GM12873 (cell line): ENCODE measurements around the gene GALNS.

Experiments
- TF ChIP-seq, protein P1 (sequence below): IDR thresholded peaks from 2 replicates; pipeline ENCODE4 v1.5.1; 2012; ENCODE audit warnings: low read depth, mild to moderate bottlenecking, moderate library complexity, low read length, control low read depth; ENCODE audit not compliant: insufficient read depth; ENCODE audit errors: missing control alignments

The GALNS gene

GRCh38 chr16:88804552-88805339 lies 52.0 kb downstream of the GALNS start:
- TF ChIP-seq, protein P1, sequence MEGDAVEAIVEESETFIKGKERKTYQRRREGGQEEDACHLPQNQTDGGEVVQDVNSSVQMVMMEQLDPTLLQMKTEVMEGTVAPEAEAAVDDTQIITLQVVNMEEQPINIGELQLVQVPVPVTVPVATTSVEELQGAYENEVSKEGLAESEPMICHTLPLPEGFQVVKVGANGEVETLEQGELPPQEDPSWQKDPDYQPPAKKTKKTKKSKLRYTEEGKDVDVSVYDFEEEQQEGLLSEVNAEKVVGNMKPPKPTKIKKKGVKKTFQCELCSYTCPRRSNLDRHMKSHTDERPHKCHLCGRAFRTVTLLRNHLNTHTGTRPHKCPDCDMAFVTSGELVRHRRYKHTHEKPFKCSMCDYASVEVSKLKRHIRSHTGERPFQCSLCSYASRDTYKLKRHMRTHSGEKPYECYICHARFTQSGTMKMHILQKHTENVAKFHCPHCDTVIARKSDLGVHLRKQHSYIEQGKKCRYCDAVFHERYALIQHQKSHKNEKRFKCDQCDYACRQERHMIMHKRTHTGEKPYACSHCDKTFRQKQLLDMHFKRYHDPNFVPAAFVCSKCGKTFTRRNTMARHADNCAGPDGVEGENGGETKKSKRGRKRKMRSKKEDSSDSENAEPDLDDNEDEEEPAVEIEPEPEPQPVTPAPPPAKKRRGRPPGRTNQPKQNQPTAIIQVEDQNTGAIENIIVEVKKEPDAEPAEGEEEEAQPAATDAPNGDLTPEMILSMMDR: no peak

DNA sequence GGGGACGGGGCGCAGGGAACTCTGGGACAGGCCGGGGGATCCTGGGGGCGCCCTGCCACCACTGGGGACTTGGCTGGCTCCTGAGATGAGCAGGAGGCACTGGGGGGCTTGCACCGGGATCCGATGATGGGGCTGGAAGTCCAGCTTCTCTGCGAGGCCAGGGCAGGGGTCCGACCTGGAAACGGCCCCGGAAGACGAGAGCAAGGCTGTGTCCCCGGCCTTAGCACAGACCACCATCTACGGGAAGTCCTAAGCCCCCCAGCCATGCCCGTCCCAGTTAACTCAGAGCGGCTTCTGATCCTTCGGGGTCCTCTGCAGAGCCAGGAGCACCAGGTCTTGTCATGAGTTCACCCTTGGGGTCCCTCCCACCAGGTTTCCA lies 52.6 kb downstream of the GALNS start:
- TF ChIP-seq, protein P1: no peak

DNA sequence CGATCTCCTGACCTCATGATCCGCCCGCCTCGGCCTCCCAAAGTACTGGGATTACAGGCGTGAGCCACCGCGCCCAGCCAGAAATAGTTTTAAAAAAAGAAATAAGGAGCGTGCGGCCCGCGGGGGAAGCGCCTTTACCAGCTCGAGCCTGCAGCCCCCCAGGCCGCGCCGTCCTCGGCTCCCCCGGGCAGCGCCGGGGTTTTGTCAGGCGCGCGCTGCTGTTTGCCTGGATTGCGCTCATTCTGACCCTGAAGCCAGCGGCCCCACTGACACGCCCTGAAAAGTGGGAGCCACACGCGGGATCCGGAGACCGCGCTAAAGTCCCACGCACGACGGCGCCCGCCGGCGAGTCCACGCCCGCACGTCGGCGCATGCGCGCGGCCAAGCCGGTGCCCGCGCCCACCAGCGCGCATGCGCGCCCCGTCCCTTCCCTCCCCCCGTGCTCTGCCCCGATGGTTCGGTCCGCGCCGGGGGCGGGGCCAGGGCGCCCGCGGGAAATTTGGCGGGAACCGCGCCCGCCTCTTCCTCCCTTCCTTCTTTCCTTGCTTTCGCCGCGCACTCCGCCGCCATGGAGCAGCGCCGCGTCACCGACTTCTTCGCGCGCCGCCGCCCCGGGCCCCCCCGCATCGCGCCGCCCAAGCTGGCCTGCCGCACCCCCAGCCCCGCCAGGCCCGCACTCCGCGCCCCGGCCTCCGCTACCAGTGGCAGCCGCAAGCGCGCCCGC lies 53.3 kb downstream of the GALNS start, which contains the start of gene CDT1:
TSS of gene CDT1 (plus strand) at position 526 of the 724 bp plus-strand sequence. CDS start at position 569, 43 bp downstream.
- TF ChIP-seq, protein P1: no peak

DNA sequence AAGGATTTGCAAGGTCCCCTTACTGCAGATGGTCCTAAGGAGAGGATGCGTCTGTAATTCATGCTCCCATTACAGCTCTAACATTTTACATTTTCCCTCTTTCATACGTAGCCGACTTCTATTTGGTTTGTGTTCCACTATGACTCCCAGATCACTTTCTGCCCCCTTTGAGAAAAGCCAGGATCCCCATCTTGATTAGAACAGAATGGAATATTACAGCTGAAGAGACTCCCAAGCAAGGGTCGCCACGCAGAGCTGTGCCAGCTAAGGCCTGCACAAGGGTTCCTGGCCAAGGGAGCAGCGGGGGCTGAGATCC lies 56.5 kb downstream of the GALNS start:
- TF ChIP-seq, protein P1: no peak

DNA sequence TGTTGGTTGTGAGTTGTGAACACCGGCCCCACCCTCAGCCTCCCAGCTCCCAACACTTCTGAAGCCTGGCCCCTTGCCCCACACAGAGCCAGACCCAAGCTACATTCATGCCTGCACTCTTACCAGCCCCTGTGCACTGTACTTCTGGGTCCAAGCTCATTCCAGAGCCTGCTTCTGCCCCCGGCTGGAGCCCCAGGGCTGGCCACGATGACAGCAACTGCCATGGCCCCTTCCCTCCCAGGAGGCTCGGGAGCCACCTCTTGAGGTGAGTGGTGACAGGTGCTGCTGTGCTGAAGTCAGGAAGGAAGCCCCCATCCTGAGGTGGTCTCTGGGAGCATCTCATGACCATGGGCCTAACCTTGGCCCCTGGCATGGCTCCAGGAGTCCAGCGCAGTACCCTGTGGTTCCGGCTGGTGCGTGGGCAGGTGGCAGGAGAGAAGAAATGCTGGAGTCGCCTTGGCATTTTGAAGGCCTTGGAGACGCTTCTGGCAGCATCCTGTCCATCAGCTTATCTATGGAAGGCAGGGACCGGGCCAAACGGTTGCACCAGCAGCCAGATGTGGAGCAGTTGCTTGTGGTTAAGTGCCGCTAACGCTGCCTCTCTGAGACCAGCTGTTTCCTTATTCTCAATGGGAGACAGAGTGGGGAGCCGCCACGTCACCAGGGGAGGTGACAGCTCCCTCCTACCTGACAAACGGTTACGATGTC lies 57.0 kb downstream of the GALNS start:
- TF ChIP-seq, protein P1: no peak

GRCh38 chr16:88798772-88799455 lies 57.8 kb downstream of the GALNS start:
- TF ChIP-seq, protein P1: no peak
